ENCODE results near the gene CHI3L1.

The CHI3L1 gene

GRCh38 chr1:203161175-203161574 is 25.3 kb downstream of the CHI3L1 start:
- intact Hi-C loops (cut with DNase I): no loop called here
- DNase-seq: no peak

DNA sequence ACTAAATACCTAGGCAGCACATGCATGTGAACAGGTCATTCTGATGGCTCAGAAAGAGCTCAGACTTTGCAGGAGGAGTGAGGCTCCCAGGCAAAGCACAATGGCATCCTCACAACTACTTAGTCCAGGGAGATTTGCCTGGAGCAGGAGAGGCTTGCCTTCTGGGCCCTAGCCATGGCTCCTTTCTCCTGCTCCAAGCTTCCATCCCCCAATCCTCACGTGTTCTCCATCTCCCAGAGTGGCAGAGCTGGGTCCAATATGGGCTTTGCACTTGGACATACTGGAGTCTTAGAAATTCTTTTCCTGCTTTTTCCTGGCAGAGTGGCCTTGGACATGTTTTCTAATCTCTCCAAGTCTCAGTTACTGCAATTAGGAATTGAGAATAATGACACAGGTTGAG is 26.7 kb downstream of the CHI3L1 start:
- DNase-seq: peak in 3 of 42 donors; percentile 16 to 56 (median 46)
- intact Hi-C loops (cut with DNase I): no loop called here

- DNase-seq: no peak
- intact Hi-C loops (cut with DNase I): no loop called here
These were observed 27.4 kb downstream of the CHI3L1 start for GRCh38 chr1:203158960-203159665.

- intact Hi-C loops (cut with DNase I): no loop called here
- DNase-seq: no peak
These were observed 28.1 kb downstream of the CHI3L1 start for GRCh38 chr1:203158423-203158822.

- intact Hi-C loops (cut with DNase I): no loop called here
- no peak for DNase-seq
These were observed 30.2 kb downstream of the CHI3L1 start for GRCh38 chr1:203156280-203156679.

GRCh38 chr1:203153989-203154821 is 32.3 kb downstream of the CHI3L1 start:
- intact Hi-C loops (cut with DNase I): no loop called here
- peak in 1 of 42 donors; percentile 32 for DNase-seq

DNA sequence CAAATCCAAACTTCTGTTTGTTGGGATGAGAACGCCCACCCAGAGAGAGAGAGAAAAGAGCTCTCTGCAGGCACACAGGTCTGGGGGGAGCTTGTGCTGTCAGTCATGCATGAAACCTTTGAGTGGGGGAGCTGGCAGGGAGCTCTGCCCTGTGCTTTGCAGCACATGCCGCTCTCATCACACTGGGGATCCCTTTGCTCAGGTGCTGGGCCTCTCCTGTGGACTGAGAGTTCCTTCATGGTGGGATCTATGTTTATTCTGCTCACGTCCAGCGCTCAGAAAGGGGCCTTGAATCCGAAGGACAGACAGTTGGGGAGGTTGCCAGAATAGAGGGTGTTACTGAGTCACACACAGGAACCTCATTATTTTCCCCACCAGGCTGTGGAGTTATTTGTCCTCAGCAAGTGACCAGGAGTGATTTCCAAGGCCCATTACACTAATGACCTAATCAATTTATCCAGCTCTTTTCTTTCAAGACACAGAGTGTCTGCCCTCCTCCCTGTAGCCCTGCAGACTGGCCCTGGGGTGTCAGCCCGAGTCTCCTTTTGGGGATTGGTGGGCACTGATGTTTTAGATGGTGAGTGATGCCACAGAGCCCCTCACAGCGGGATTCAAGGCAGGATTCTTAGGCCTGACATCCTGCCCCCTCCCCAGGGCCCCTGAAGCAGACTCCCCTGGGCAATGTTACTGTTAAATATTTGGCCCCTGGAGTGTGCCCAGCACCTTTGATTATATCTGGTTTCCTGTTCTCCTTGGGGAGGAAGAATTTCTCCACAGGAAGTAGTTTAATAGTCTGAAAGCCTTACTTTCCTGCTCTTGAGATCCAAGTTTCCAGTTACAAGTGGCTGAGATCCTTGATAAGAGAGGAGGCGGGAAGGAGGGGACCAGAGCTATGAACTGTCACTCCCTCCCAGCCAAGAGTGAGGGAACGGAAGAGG is 33.2 kb downstream of the CHI3L1 start:
- intact Hi-C loops (cut with DNase I): no loop called here
- peak in 27 of 42 donors; percentile 34 to 86 (median 66) for DNase-seq

GRCh38 chr1:203152158-203153034 is 34.1 kb downstream of the CHI3L1 start:
- DNase-seq: peak in 4 of 42 donors; percentile 26 to 41 (median 34)
- intact Hi-C loops (cut with DNase I): no loop called here

GRCh38 chr1:203151362-203152157 is 34.9 kb downstream of the CHI3L1 start:
- intact Hi-C loops (cut with DNase I): no loop called here
- no peak for DNase-seq

DNA sequence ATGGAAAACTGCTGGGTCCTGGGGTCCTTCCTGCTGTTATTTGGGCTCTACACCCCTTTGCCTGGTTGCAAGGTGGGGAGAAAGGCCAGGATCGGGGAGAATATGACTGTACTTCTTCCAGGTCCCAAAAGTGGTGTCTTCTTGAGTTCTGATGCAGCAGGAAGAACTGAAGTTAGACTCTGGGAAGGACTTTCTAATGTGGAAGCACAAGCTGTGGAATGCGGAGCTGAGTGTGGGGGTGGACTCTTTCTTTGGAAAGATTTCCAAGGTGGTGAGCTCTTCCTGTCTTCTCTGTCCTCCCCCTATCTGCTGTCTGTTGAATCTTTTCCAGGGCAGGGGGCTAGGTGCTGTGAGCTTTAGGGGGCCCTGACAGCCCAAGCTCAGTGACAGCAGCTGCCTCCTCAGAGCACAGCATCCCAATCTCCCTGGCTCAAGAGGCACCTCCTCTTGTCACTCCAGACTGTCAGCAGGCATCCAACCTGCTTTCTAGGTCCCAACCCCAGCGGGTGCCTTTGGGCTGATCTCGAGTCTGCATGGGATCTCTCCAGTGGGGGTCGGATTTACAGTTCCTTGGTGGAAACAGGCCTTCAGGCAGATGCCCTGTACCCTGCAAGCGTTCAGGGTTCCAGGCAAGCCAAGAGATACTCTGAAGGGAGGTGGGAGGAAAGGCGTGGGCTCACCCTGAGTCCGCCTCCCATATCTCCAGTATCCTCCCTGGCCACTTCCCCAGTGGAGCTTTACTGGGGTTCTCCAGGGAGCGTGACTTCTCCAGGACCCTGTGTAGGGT is 35.8 kb downstream of the CHI3L1 start:
- no peak for DNase-seq

GRCh38 chr1:203149188-203149840 is 37.2 kb downstream of the CHI3L1 start:
- intact Hi-C loops (cut with DNase I): no loop called here
- peak in 12 of 42 donors; percentile 39 to 78 (median 60) for DNase-seq

More for the DNA sequence above, 35.8 kb downstream of the CHI3L1 start:
- intact Hi-C loops (cut with DNase I): no loop called here

DNA sequence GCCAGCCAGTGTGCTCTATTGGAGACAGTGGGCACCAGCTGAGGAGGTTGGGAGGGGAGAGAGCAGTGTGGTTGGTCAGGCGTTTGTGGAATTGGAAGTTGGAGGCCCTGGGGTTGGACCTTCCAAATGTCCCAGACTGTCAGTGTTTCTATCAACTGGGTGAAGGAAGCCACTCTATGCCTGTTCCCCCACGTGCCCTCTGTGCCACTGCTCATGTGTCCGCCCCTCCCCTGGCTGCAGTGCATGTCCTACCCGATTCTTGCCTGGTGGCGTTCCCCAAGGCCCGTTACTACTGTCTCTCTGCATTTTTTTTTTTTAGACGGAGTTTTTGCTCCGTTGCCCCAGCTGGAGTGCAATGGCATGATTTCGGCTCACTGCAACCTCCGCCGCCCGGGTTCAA is 37.9 kb downstream of the CHI3L1 start:
- intact Hi-C loops (cut with DNase I): no loop called here
- peak in 13 of 42 donors; percentile 30 to 75 (median 60) for DNase-seq

- intact Hi-C loops (cut with DNase I): no loop called here
- DNase-seq: no peak
These were observed 38.4 kb downstream of the CHI3L1 start for GRCh38 chr1:203148127-203148526.

- DNase-seq: peak in 41 of 42 donors; percentile 55 to 93 (median 77)
- intact Hi-C loops (cut with DNase I): no loop called here
These were observed 39.1 kb downstream of the CHI3L1 start for GRCh38 chr1:203147376-203147775.

- intact Hi-C loops (cut with DNase I): no loop called here
- DNase-seq: peak in 9 of 42 donors; percentile 31 to 79 (median 60)
These were observed 40.0 kb downstream of the CHI3L1 start for GRCh38 chr1:203146537-203146936.

- intact Hi-C loops (cut with DNase I): no loop called here
- DNase-seq: peak in 1 of 42 donors; percentile 58
These were observed 40.5 kb downstream of the CHI3L1 start for GRCh38 chr1:203146042-203146369.
